ENCODE measurements around the gene ACTN4.

GRCh38 chr19:38717855-38718254 is 70.4 kb downstream of the ACTN4 start:
- TF ChIP-seq POLR2AphosphoS5 (IDR thresholded peaks at IDR 0.05; ENCODE audit: low read depth, low read length) (no peak), POLR2A (IDR thresholded peaks at IDR 0.05; ENCODE audit: low read depth, low read length) (no peak)

Measured in GM12892 (cell line).